Measurements from ENCODE around the gene SLC6A16.

- TF ChIP-seq, protein P1, sequence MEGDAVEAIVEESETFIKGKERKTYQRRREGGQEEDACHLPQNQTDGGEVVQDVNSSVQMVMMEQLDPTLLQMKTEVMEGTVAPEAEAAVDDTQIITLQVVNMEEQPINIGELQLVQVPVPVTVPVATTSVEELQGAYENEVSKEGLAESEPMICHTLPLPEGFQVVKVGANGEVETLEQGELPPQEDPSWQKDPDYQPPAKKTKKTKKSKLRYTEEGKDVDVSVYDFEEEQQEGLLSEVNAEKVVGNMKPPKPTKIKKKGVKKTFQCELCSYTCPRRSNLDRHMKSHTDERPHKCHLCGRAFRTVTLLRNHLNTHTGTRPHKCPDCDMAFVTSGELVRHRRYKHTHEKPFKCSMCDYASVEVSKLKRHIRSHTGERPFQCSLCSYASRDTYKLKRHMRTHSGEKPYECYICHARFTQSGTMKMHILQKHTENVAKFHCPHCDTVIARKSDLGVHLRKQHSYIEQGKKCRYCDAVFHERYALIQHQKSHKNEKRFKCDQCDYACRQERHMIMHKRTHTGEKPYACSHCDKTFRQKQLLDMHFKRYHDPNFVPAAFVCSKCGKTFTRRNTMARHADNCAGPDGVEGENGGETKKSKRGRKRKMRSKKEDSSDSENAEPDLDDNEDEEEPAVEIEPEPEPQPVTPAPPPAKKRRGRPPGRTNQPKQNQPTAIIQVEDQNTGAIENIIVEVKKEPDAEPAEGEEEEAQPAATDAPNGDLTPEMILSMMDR (conservative IDR thresholded peaks at IDR 0.05; ENCODE audit: low read depth, low read length): no peak
- TF ChIP-seq EZH2 (IDR thresholded peaks at IDR 0.05; ENCODE audit: borderline replicate concordance, low read depth, low read length, poor library complexity, severe bottlenecking): no peak
Observed at GRCh38 chr19:49339301-49340068, 14.5 kb upstream of the SLC6A16 start.
